GM23248 (cell line): Measurements from ENCODE around the gene ADIRF.

Experiments used
- EZH2 ChIP-seq: fragments of 200-600 bp; sonication (generic); IDR thresholded peaks from 2 replicates; pipeline ENCODE4 v1.6.1; 2018; ENCODE audit warnings: antibody characterized with exemption, mild to moderate bottlenecking; ENCODE audit not compliant: insufficient read depth, poor library complexity, severe bottlenecking
- EZH2phosphoT487 ChIP-seq: fragments of 200-600 bp; sonication (generic); IDR thresholded peaks from 2 replicates; pipeline ENCODE4 v1.6.1; 2018; ENCODE audit warnings: antibody characterized with exemption, moderate library complexity, mild to moderate bottlenecking, low read depth; ENCODE audit not compliant: insufficient read depth

DNA sequence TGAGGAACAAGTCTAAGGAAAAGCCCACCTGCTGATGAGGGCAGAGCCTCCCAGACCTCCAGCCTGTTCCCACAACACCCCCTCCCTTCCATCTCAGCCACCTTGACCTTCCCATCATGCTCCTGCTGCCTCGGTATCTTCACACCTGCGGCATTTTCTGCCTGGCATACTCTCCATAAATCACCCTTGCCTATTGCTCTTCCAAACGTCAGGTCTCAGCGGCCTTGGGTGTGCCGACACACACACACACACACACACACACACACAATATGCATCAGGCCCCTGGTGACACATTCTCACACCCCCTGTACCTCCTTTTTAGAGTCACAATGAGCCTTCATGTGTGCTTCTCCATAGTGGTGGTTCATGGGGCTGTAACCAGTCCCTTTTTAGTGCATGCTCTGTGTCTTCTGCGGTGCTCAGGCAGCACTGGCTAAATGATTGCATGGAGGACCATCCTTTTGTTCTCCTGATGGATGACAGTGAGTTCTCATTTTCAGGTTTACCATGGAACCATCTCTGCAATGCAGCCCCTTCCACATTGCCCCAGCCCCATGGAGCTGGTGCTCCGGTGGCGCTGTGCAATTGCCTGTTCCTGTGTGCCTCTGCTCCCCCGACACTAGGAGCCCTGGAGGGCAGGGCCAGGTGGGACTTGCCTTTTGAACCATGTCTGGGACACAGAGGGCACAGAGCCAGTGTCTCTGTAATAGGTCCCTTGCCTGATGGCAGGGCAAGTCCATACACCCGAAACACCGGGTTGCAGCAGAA lies 4.5 kb downstream of the ADIRF start:
- no peak for TF ChIP-seq EZH2
- TF ChIP-seq EZH2phosphoT487, result no peak
